Stimulated activated naive CD8-positive, alpha-beta T cell treated with anti-CD3 and anti-CD28 coated beads, Interleukin-15, Interleukin-2, amounts not matched to agents 100 ng/mL and 50 ng/mL, for 24 hours (primary cell): ENCODE measurements around the gene ZNF839.
A peak's percentile ranks its signal among the peaks of the same experiment; 100 is the strongest.

ENCODE experiments used
- H3K27ac Mint-ChIP-seq: one replicate; pipeline ENCODE4 v1.8.0; 2021; ENCODE audit warnings: mild to moderate bottlenecking, mixed read lengths
- H3K27me3 Mint-ChIP-seq: one replicate; pipeline ENCODE4 v1.8.0; 2021; ENCODE audit warnings: mixed read lengths
- H3K36me3 Mint-ChIP-seq: one replicate; pipeline ENCODE4 v1.8.0; 2021; ENCODE audit warnings: low read depth, mixed read lengths
- H3K4me1 Mint-ChIP-seq: one replicate; pipeline ENCODE4 v1.8.0; 2021; ENCODE audit warnings: low read depth, mixed read lengths
- H3K4me3 Mint-ChIP-seq: one replicate; pipeline ENCODE4 v1.8.0; 2021; ENCODE audit warnings: mild to moderate bottlenecking, mixed read lengths
- H3K9me3 Mint-ChIP-seq: one replicate; pipeline ENCODE4 v1.8.0; 2021; ENCODE audit warnings: mixed read lengths

Gene ZNF839

GRCh38 chr14:102319351-102320032, at the start of gene ZNF839:
Gene ZNF839, plus strand, starts transcription at chr14:102319746. Its CDS starts 20 bp downstream, at chr14:102319766.
- Mint-ChIP-seq H3K27me3 (no peaks in the 10 kb centered on the region), H3K4me3 (peak within 1 kb of the TSS; percentile 97), H3K27ac (peak within 1 kb of the TSS; percentile 96), H3K36me3 (no peaks in the 10 kb centered on the region), H3K4me1 (peaks cover 64% of the 10 kb centered on the region), H3K9me3 (no peaks in the 10 kb centered on the region)

GRCh38 chr14:102272392-102272791, 47.2 kb upstream of the ZNF839 start:
- Mint-ChIP-seq H3K4me3 (no peak overlapping the region), H3K9me3 (no peaks in the 10 kb centered on the region), H3K27ac (no peak overlapping the region), H3K4me1 (no peaks in the 10 kb centered on the region), H3K36me3 (no peaks in the 10 kb centered on the region), H3K27me3 (no peaks in the 10 kb centered on the region)

- Mint-ChIP-seq H3K36me3 (no peaks in the 10 kb centered on the region), H3K9me3 (no peaks in the 10 kb centered on the region), H3K27me3 (no peaks in the 10 kb centered on the region), H3K27ac (no peak overlapping the region), H3K4me3 (no peak overlapping the region), H3K4me1 (no peaks in the 10 kb centered on the region)
These were observed 43.7 kb upstream of the ZNF839 start for GRCh38 chr14:102275866-102276265.

GRCh38 chr14:102277874-102278630, 41.5 kb upstream of the ZNF839 start:
- H3K4me1 Mint-ChIP-seq, result no peaks in the 10 kb centered on the region
- H3K4me3 Mint-ChIP-seq, result no peak overlapping the region
- no peaks in the 10 kb centered on the region for H3K9me3 Mint-ChIP-seq
- no peaks in the 10 kb centered on the region for H3K36me3 Mint-ChIP-seq
- H3K27ac Mint-ChIP-seq, result no peak overlapping the region
- H3K27me3 Mint-ChIP-seq, result no peaks in the 10 kb centered on the region

GRCh38 chr14:102278631-102278935, 41.0 kb upstream of the ZNF839 start:
- no peak overlapping the region for H3K4me3 Mint-ChIP-seq
- no peaks in the 10 kb centered on the region for H3K36me3 Mint-ChIP-seq
- no peaks in the 10 kb centered on the region for H3K4me1 Mint-ChIP-seq
- no peaks in the 10 kb centered on the region for H3K9me3 Mint-ChIP-seq
- H3K27ac Mint-ChIP-seq, result no peak overlapping the region
- H3K27me3 Mint-ChIP-seq, result no peaks in the 10 kb centered on the region

- Mint-ChIP-seq H3K27ac (no peak overlapping the region), H3K27me3 (no peaks in the 10 kb centered on the region), H3K36me3 (no peaks in the 10 kb centered on the region), H3K4me1 (no peaks in the 10 kb centered on the region), H3K9me3 (no peaks in the 10 kb centered on the region), H3K4me3 (no peak overlapping the region)
These were observed 40.3 kb upstream of the ZNF839 start for GRCh38 chr14:102279282-102279681.

GRCh38 chr14:102279688-102280348, 39.7 kb upstream of the ZNF839 start:
- no peak overlapping the region for H3K27ac Mint-ChIP-seq
- no peak overlapping the region for H3K4me3 Mint-ChIP-seq
- no peaks in the 10 kb centered on the region for H3K27me3 Mint-ChIP-seq
- no peaks in the 10 kb centered on the region for H3K4me1 Mint-ChIP-seq
- H3K9me3 Mint-ChIP-seq, result no peaks in the 10 kb centered on the region
- no peaks in the 10 kb centered on the region for H3K36me3 Mint-ChIP-seq

- H3K4me3 Mint-ChIP-seq, result no peak overlapping the region
- no peak overlapping the region for H3K27ac Mint-ChIP-seq
- H3K4me1 Mint-ChIP-seq, result no peaks in the 10 kb centered on the region
- no peaks in the 10 kb centered on the region for H3K36me3 Mint-ChIP-seq
- no peaks in the 10 kb centered on the region for H3K27me3 Mint-ChIP-seq
- H3K9me3 Mint-ChIP-seq, result no peaks in the 10 kb centered on the region
These were observed 39.1 kb upstream of the ZNF839 start for GRCh38 chr14:102280376-102280962.

GRCh38 chr14:102282751-102283465, 36.6 kb upstream of the ZNF839 start:
- no peak overlapping the region for H3K4me3 Mint-ChIP-seq
- no peaks in the 10 kb centered on the region for H3K9me3 Mint-ChIP-seq
- no peak overlapping the region for H3K27ac Mint-ChIP-seq
- no peaks in the 10 kb centered on the region for H3K27me3 Mint-ChIP-seq
- no peaks in the 10 kb centered on the region for H3K36me3 Mint-ChIP-seq
- no peaks in the 10 kb centered on the region for H3K4me1 Mint-ChIP-seq

- Mint-ChIP-seq H3K4me1 (no peaks in the 10 kb centered on the region), H3K27ac (no peak overlapping the region), H3K9me3 (no peaks in the 10 kb centered on the region), H3K4me3 (no peak overlapping the region), H3K36me3 (no peaks in the 10 kb centered on the region), H3K27me3 (no peaks in the 10 kb centered on the region)
These were observed 35.9 kb upstream of the ZNF839 start for GRCh38 chr14:102283631-102284129.

- Mint-ChIP-seq H3K27ac (no peak overlapping the region), H3K4me3 (no peak overlapping the region), H3K4me1 (no peaks in the 10 kb centered on the region), H3K27me3 (no peaks in the 10 kb centered on the region), H3K9me3 (no peaks in the 10 kb centered on the region), H3K36me3 (no peaks in the 10 kb centered on the region)
These were observed 34.4 kb upstream of the ZNF839 start for GRCh38 chr14:102285106-102285505.

- no peak overlapping the region for H3K27ac Mint-ChIP-seq
- H3K27me3 Mint-ChIP-seq, result no peaks in the 10 kb centered on the region
- no peaks in the 10 kb centered on the region for H3K36me3 Mint-ChIP-seq
- H3K4me3 Mint-ChIP-seq, result no peak overlapping the region
- no peaks in the 10 kb centered on the region for H3K4me1 Mint-ChIP-seq
- H3K9me3 Mint-ChIP-seq, result no peaks in the 10 kb centered on the region
These were observed 31.4 kb upstream of the ZNF839 start for GRCh38 chr14:102288139-102288538.

- no peak overlapping the region for H3K4me3 Mint-ChIP-seq
- H3K9me3 Mint-ChIP-seq, result no peaks in the 10 kb centered on the region
- no peaks in the 10 kb centered on the region for H3K36me3 Mint-ChIP-seq
- H3K27ac Mint-ChIP-seq, result no peak overlapping the region
- H3K27me3 Mint-ChIP-seq, result no peaks in the 10 kb centered on the region
- no peaks in the 10 kb centered on the region for H3K4me1 Mint-ChIP-seq
These were observed 27.1 kb upstream of the ZNF839 start for GRCh38 chr14:102292441-102292840.

- Mint-ChIP-seq H3K27me3 (no peaks in the 10 kb centered on the region), H3K27ac (no peak overlapping the region), H3K36me3 (no peaks in the 10 kb centered on the region)
These were observed 25.8 kb upstream of the ZNF839 start for GRCh38 chr14:102293781-102294180.

More at GRCh38 chr14:102293781-102294180, 25.8 kb upstream of the ZNF839 start:
- no peaks in the 10 kb centered on the region for H3K4me1 Mint-ChIP-seq
- no peak overlapping the region for H3K4me3 Mint-ChIP-seq
- H3K9me3 Mint-ChIP-seq, result no peaks in the 10 kb centered on the region
